ENCODE data around the gene NAGA. TPM values are rescaled to one million over a fixed set of nuclear protein-coding genes. Genes with fewer than 3 reads are reported as not detected.

Gene NAGA
- total RNA-seq, 2 donors from 2014 or later: 8.2 to 11.2 TPM

GRCh38 chr22:42090596-42091454 is 20.2 kb upstream of the NAGA start, which contains the start of gene NDUFA6:
NDUFA6 (minus strand) TSS chr22:42090772; CDS start chr22:42090744, 28 bp downstream.
- no peaks in the 10 kb centered on the region for H3K27me3 ChIP-seq
- peaks cover 0 to 5% of the 10 kb centered on the region in 2 donors for H3K36me3 ChIP-seq (replicated peaks in 1 of 2; ENCODE audit: insufficient read depth in 1 of 2, low read depth in 2 of 2)
- intact Hi-C loops (cut with DNase I): loop anchor here (10.0 kb wide), 1 partner anchor 344 kb away; the partner anchor contains the start of gene NFAM1
- DNase-seq: peak; percentile 99 to 100 (median 100)
- peak within 1 kb of the TSS; percentile 85 to 99 (median 98) for H3K27ac ChIP-seq
- ATAC-seq: peak; percentile 97
- H3K4me1 ChIP-seq: peaks cover 26% of the 10 kb centered on the region
- WGBS, 2 donors: 0% methylated on average over 1 to 70 of the region's 71 CpGs
- peak within 1 kb of the TSS; percentile 39 to 88 for H3K4me3 ChIP-seq
- peak; percentile 91 to 97 (median 96) for TF ChIP-seq POLR2A (IDR thresholded peaks at IDR 0.05)
- TF ChIP-seq CTCF (IDR thresholded peaks at IDR 0.05): peak; percentile 81 to 99 (median 99)
- no peaks in the 10 kb centered on the region for H3K9me3 ChIP-seq

GRCh38 chr22:42086051-42086450 is 15.4 kb upstream of the NAGA start:
- Histone ChIP-seq H3K9me3 (no peaks in the 10 kb centered on the region), H3K27ac (no peak overlapping the region), H3K27me3 (no peaks in the 10 kb centered on the region), H3K4me1 (peaks cover 34% of the 10 kb centered on the region), H3K4me3 (no peak overlapping the region), H3K36me3 (replicated peaks in 1 of 2; ENCODE audit: insufficient read depth in 1 of 2, low read depth in 2 of 2) (peaks cover 0 to 14% of the 10 kb centered on the region in 2 donors)
- WGBS, 2 donors: 52 to 59% methylated on average over 6 of the region's 6 CpGs
- TF ChIP-seq POLR2A (IDR thresholded peaks at IDR 0.05) (no peak), CTCF (IDR thresholded peaks at IDR 0.05) (no peak)
- intact Hi-C loops (cut with DNase I): no loop called here
- no peak for DNase-seq
- no peak for ATAC-seq

- no peak for TF ChIP-seq CTCF (IDR thresholded peaks at IDR 0.05)
- TF ChIP-seq POLR2A (IDR thresholded peaks at IDR 0.05): no peak
- no peaks in the 10 kb centered on the region for H3K9me3 ChIP-seq
- ATAC-seq (no peak), DNase-seq (no peak)
- intact Hi-C loops (cut with DNase I): no loop called here
- H3K36me3 ChIP-seq (replicated peaks in 1 of 2; ENCODE audit: insufficient read depth in 1 of 2, low read depth in 2 of 2): peaks cover 0 to 14% of the 10 kb centered on the region in 2 donors
- no peak overlapping the region for H3K4me3 ChIP-seq
- 91 to 95% methylated on average over 8 of the region's 8 CpGs for WGBS, 2 donors
- peaks cover 40% of the 10 kb centered on the region for H3K4me1 ChIP-seq
- no peak overlapping the region for H3K27ac ChIP-seq
- H3K27me3 ChIP-seq: no peaks in the 10 kb centered on the region
Measured at GRCh38 chr22:42084874-42085273, 14.3 kb upstream of the NAGA start.

- H3K4me1 ChIP-seq: peaks cover 39% of the 10 kb centered on the region
- no peak for DNase-seq
- H3K27me3 ChIP-seq: no peaks in the 10 kb centered on the region
- no peak for TF ChIP-seq CTCF (IDR thresholded peaks at IDR 0.05)
- TF ChIP-seq POLR2A (IDR thresholded peaks at IDR 0.05): no peak
- no peaks in the 10 kb centered on the region for H3K9me3 ChIP-seq
- intact Hi-C loops (cut with DNase I): no loop called here
- no peak overlapping the region for H3K4me3 ChIP-seq
- H3K36me3 ChIP-seq (replicated peaks in 1 of 2; ENCODE audit: insufficient read depth in 1 of 2, low read depth in 2 of 2): peaks cover 0 to 14% of the 10 kb centered on the region in 2 donors
- 93 to 94% methylated on average over 4 of the region's 4 CpGs for WGBS, 2 donors
- H3K27ac ChIP-seq: no peak overlapping the region
- ATAC-seq: no peak
Measured at GRCh38 chr22:42083119-42083518, 12.5 kb upstream of the NAGA start.

Measured in body of pancreas (tissue), 4 donors.